HG03025 (cell line): Measurements from ENCODE around the gene UTP18.
"Not testable (repeated sequence)": the region's sequence is repeated elsewhere in the genome, so short reads cannot be mapped to it uniquely, and the experiment has no call there.

Experiments used
- ATAC-seq: cut with Tn5 transposase; IDR thresholded peaks from one replicate; pipeline ENCODE4 v1.9.1; 2021; ENCODE audit warnings: mild to moderate bottlenecking, moderate library complexity; ENCODE audit not compliant: unreplicated experiment, low FRiP score

UTP18 gene

DNA sequence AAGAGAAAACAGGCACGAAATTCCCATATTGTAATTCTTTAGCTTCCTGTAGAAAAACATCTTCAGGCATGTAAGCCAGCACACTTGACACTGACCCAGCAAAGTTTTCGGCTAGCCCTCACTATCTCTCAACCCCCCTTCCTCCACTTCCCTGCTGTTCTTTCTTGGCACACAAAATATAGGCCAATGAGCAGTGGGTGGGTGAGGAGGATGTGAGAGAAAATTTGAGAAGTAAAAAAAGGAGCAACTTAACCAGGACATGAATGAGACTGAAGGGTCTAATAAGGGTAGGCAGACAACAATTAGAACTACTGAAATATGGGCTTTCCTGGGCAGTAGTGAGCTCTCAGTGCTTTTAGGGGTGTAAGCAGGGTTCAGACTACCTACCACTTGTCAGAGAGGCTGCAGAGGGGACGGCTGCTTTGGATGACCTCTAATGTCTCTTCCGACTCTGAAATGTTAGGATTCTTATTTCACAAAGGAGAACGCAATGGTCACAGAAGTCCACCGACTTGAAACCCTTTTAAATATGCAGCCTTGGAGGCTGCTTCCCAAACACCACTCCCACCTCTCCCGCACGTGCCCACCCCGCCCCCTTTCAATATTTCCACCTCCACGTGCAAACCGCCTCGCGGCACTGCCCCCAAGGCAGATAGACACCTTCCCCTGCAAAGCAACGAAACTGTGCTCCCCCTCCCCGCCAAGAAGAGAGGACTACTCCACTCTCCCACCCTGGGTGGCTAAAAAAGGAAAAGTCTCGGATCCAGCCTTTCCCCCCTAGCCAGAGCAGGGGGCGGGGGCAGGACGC, 1.4 kb upstream of the UTP18 start:
- ATAC-seq, result no peak

DNA sequence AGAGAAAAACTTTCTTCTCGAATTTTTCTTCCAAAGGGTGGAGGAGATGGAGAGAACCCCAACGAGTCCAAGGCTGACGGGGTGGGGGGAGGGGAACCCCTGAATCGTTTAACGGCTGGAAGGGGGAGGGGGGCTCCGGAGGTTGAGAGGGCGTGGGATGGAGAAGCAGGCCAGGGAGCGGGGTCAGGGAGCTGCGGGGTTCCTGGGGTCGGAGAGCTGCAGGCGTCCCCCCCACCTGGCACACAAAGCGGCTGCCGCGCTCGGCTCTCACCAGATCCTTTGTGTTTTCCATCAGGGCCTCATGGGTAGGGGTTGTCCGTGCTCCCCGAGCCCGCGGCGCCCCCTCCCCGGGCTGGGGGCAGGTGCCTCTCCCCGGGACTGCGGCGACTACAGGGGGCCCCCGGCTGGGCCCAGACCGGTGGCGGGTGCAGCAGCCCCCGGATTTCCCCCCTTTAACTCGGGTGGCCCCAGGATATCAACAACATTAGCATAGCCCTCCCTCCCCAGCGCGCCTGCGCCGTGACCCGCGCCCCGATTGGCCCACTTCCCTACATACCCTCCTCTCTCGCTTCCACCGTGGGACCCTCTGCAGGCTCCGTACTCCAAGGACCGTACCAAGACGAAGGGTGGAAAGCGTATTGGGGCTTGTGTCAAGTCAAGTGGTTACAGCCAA, 646 bp upstream of the UTP18 start, which contains the start of gene MBTD1:
TSS of gene MBTD1 (minus strand) at position 486 of the 673 bp plus-strand sequence. CDS start 34,888 bp downstream, outside the sequence.
- peak; percentile 79 for ATAC-seq

DNA sequence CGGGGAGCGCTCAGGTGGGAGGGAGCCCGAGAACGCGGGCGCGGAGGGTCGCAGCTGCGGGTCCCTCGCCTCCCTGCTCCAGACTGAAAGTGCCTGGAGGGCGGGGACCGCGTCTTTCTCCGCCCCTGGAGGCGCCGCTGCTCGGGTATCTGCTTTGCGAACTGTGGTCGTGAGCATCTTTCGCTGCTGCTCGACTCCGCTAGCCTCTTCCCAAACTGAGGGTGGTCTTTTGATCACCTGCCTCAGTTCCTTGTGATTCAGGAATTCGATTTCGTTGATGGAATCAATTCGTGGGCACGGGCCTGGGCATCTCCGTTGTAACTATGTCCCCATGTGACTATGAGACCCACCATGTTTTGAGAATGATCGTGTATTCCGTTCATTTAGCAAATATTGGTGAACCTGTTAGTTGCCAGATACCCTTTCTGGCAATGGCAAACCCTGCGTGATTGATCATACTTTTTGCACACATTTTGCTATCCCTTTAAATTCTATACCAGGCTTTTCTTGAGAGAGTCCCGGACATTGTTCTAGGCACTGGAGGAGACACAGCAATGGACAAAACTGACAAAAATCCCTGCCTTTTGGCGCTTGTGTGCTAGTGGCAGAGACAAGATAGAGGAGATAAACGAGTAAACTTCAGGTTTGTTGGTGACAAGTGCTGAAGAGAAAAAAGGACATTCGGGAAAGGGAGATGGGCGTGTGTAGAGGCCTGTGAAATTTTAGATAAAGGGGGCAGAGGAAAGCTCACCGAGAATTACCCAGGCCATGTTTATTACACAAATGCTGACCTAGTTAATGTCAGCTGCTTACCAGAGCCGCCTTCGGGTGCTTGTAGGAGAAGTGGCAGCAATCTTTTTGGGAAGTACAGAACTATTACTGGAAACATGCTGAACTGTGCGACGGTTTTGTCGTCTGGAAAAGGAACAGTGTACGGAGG, 948 bp downstream of the UTP18 start:
- no peak for ATAC-seq

DNA sequence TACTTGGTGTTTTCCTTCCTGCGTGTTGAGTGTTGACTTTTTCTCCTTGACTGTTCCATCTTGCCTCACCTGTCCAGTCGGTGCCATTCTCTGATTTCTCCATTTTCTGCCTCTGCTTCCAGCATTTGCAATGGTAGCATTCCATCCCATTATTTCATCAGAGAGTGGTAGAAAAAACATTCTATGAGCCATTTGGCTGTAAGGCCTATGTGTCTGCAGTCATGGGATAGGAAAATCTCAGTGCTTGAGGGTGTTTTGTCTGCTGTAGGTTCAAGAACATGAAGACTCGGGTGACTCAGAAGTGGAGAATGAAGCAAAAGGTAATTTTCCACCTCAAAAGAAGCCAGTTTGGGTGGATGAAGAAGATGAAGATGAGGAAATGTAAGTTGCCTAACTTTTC, 2.7 kb downstream of the UTP18 start:
- no peak for ATAC-seq

DNA sequence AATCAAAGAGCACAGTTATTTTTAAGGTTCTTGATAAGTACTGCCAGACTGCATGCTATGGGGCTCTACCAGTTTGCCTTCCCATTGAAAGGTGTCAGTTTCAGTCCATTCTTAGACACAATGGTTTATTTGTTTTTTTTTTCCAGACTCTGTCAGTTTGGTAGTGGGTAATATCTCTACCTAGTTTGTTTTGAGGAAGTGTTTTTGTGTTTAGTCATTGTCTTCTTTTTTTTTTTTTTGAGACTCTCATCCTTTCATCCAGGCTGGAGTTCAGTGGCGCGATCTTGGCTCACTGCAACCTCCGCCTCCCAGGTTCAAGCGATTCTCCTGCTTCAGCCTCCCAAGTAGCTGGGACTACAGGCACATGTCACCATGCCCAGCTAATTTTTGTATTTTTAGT, 4.1 kb downstream of the UTP18 start:
- ATAC-seq, result not testable (repeated sequence)

DNA sequence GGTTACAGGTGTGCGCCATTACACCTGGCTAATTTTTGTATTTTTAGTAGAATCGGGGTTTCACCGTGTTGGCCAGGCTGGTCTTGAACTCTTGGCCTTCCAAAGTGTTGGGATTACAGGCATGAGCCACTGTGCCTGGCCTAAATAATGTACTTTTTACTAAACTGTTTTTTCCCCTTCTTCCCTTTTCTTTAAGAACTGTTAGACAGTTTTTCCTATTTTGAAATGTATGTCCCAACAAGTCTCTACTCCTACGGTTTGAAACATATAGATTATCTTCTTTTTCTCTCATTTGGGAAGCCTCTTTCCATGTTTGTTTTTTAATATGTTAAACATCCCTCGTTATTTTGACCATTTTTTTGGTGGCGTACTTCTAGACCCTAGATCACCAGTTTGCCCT, 9.6 kb downstream of the UTP18 start:
- ATAC-seq, result no peak

DNA sequence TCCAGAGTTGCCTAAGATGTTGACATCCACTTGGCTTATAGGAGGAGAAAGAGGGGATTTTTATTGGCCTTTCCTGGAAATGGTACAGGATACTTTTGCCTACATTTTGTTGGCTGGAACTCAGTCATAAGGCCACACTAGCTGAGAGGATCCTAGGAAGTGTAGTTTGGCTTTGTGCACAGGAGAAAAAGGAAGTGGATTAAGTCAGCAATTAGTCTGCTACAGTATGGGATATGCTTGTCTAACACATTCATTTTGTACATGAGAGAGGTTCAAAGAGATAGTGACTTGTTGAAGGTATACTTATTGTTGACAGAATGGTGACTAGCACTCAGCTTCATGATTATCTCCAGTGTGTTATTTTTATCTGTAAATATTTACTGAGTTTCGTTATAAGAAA, 10.3 kb downstream of the UTP18 start:
- no peak for ATAC-seq

DNA sequence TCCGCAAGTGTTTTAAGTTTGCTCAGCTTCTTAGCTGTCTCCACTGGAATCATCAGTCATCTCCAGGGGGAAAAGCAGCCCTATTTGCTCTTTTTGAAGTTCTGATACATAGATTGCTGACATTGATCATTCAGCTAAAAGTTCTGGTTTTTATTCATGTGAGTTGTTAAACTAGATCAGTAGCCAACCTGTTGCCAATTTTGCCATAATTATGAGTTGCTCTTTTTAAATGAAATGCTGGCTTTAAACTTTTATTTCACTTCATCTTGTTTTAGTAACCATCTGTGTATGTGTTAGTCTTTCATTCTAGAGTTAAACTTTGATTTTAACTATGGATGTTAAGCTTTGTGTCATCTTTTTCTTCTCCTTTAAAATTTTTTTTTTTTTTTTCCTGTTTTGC, 12.5 kb downstream of the UTP18 start:
- ATAC-seq, result no peak

DNA sequence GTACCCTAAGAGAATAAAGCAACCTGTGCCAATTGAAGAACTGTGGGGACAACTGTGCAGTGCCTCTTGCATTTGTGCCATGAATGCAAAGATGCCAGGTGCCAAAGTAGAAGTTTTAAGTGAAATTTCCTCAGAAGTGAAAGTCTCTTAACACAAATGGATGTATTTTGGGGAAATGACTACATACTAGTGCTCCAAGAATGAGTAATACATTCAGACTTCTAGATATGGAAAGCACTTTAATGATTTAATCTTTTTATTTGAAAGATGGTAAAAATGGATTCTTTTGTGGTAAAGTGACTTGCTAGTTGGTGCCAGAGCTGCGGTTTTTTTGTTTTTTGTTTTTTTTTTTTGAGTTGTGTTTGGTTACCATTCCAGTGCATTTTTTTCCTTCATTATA, 15.0 kb downstream of the UTP18 start:
- no peak for ATAC-seq

DNA sequence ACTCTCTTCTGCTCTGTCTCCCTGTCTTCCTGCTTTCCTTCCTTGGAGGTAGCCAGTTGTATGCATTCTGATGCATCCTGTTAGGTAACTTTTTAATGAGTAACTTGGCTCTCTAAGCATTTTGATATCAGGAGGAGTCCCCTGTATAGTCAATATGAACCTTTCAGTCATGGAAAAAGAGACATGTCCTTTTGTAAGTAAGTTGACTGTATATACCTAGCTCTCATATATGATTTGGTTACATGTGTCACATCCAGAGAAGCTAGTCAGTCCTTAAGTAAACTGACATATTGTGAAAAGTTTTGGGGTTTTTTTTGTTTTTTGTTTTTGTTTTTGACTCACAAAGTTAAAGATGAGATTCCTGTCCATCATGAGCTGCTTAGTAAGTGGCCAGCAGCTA, 18.8 kb downstream of the UTP18 start:
- ATAC-seq, result no peak

DNA sequence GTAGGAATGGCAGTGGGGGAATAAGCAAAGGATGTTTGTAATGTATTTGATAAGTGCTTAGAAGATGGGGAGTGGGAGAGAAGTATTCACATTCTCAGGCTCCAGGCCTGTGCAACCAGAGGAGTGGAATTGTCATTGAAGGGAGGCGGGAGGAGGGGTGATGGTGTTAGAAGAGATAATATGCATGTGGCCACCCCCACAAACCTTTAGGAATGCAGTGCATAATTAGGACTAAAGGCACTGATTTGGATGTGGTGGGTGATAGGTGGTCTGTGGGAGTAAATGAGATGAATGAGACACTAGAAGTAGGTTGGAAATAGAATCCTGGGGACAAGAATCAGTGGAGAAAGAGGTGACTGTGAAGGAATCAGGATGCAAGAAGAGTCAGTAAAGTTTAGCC, 27.1 kb downstream of the UTP18 start:
- no peak for ATAC-seq

DNA sequence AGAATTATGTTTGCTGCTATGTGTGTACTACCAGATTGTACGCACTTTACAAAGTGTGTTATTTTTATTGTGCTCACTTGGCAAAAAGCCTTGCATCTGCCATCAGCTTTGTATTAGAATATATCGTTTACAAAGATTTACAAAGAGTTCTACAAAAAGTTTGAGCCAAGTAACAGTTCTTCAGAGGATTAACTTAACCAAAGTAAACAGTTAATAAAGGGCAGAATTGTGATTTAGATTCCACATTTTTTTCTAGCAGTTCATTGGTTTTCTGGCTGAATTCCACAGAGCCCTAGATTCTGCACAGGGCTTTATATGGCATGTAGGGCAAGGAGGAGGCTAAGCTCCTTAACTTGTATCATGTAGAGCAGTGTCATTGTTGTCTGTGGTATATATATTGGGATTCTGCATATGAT, 29.4 kb downstream of the UTP18 start:
- no peak for ATAC-seq

DNA sequence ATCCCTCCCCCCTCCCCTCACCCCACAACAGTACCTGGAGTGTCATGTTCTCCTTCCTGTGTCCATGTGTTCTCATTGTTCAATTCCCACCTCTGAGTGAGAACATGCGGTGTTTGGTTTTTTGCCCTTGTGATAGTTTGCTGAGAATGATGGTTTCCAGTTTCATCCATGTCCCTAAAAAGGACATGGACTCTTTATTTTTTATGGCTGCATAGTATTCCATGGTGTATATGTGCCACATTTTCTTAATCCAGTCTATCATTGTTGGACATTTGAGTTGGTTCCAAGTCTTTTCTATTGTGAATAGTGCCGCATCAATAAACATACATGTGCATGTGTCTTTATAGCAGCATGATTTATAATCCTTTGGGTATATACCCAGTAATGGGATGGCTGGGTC, 34.0 kb downstream of the UTP18 start:
- not testable (repeated sequence) for ATAC-seq

DNA sequence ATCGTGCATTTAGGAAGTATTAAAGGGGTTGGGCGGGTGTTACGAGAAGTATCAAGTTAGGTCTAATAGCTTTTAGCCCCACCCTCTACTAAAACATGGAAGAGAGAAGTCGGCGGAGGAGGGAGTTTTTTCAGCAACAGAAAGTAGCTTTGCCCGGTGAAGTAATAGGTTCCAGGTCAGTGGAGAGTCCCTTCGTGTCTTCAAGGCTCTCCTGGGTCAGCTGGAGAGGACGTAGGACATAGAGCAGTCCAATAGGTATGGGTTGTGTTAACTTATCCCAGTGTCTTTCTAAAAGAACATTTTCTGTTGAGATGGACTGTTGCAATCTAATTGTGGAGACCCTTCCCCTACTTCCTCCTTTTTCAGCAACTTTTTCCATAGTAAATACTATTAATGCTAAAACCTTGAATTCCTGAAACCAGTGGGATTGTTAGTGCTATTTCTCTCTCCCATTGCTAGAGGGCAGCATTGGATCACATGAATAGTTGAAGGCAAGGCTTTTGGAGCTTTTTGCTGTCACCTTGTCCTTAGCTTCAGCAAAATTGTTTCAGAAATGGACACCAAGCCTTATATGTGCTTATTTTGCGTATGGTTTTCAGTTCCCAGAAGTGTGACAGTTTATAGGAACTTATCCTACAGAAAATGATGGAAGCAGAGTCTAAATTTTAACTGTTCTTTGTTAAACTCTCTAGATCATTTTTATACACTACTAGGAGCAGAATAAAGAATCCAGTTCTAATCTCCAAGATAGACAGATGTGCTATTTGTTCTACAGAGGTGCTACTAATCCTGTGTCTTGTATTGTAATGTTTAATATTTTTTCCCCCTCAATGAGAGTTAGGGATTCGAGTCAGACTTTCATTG, 38.4 kb downstream of the UTP18 start:
- no peak for ATAC-seq

DNA sequence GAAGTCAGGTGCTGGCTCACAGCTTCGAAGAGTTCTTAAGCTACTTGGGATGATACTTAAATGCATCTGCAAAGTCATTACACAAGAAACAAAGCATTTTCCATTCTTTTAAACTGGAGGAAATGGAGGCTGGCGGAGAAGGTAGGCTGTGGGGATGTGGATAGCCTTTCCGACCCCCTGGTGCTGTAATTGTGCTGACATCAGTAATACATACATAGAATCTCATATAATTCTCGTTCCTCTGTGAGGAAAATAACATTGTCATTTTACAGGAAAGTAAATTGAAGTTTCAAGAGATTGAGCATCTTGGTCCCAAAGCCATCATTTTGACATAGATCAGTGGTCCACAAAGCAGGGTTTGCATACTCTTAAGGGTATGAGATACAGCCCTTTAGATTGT, 39.5 kb downstream of the UTP18 start:
- no peak for ATAC-seq

DNA sequence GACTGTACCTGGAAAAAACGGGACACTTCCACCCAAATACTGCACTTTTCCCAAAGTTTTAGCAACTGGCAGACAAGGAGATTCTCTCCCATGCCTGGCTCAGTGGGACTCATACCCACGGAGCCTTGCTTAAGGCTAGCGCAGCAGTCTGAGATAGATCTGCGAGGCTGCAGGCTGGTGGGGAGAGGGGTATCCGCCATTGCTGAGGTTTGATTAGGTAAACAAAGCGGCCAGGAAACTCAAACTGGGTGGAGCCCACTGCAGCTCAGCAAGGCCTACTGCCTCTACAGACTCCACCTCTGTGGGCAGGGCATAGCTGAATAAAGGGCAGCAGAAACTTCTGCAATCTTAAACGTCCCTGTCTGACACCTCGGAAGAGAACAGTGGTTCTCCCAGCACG, 44.8 kb downstream of the UTP18 start:
- ATAC-seq, result no peak

DNA sequence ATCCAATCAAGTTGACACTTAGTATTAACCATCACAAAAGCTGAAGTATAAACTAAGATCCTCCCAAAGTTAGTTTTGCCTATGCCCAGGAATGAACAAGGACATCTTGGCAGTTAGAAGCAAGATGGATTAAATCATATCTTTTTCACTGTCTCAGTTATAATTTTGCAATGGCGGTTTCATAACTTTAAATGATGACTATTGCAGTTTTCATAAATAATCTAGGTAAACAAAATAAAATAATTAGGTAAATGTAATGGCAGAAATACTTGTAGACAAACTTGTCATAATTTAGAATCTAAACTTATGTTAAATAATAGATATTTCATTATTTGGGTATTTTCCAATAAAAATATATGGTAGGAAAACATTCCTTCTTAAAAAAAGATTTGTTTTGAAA, 51.7 kb downstream of the UTP18 start:
- not testable (repeated sequence) for ATAC-seq

DNA sequence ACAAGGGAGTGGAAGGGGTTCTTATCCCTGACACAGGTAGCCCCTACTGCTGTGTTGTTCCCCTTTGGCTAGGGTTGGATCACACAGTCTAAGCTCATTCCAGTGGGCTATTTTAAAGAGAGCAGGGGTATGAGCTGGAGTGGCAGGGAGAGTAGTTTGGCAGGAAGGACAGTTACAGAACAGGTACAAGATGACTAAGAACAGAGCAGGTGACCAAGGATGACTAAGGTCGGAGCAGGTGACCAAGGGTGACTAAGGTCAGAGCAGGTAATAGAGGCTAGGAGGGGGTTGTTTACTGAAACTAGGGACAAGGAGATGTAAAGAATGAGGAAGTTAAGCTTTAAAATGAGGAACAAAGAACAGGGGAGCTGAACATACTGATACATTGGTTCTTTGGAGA, 58.8 kb downstream of the UTP18 start:
- ATAC-seq, result no peak

DNA sequence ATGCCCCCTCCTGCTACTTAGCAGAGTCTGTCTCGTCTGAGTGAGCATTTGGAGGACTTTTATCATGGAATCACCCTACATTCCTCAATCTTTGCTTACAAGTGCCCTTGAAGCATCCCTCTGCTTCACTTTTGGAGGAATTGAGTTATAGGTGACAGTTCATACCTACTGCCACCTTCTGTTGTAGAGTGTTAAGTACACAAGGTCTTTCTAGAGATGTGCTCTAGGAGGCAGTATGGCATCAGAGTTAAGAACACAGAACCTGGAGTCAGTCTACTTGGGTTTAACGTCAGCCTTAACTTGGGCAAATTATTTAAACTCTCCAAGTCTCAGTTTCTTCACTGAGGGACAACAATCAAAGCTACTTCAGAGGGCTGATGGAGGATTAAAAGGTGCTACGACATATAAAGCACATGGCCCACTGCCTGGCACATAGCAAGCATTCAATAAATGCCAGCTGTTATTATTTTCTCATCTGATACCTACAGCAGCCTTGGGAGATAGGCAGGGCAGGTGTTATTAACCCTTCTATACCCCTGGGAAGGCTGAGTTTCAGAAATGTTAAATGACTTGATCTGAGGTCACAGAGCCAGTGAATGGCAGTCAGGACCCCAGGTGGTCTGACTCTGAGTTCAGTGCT, 62.2 kb downstream of the UTP18 start:
- no peak for ATAC-seq

DNA sequence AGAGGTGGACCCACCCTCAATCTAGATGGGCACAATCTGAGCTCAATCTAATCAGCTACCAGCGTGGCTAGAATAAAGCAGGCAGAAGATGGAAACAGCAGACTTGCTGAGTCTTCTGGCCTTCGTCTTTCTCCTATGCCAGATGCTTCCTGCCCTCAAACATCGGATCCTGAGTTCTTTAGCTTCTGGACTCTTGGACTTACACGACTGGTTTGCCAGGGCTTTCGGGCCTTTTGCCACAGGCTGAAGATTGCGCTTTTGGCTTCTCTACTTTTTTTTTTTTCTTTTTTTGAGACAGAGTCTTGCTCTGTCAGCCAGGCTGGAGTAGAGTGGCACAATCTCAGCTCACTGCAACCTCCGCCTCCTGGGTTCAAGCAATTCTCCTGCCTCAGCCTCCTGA, 65.1 kb downstream of the UTP18 start:
- no peak for ATAC-seq
